ENCODE data around the gene MCM6. TPM values are rescaled to one million over a fixed set of nuclear protein-coding genes. Genes with fewer than 3 reads are reported as not detected.

The MCM6 gene
- total and polyA plus RNA-seq, 2 donors from 2014 or later, result 10.1 to 11.9 TPM

GRCh38 chr2:135863233-135863632 is 13.0 kb downstream of the MCM6 start:
- FAIRE-seq (no peak), DNase-seq (no peak)
- intact Hi-C loops (cut with DNase I), result no loop called here
- Histone ChIP-seq H3K36me3 (ENCODE audit: control insufficient read depth in 2 of 3, insufficient read depth in 3 of 3, low read length in 3 of 3) (peaks cover 6 to 12% (median 7%) of the 10 kb centered on the region in 3 donors), H3K4me1 (ENCODE audit: control insufficient read depth in 2 of 3, insufficient read depth in 2 of 3, low read depth in 1 of 3, low read length in 3 of 3) (no peaks in the 10 kb centered on the region), H3K9me3 (ENCODE audit: control insufficient read depth in 2 of 3, insufficient read depth in 1 of 3, low read length in 3 of 3) (no peaks in the 10 kb centered on the region), H3K4me3 (ENCODE audit: low read length in 3 of 3) (no peak overlapping the region), H3K9ac (ENCODE audit: low read length in 3 of 3) (no peak overlapping the region), H3K27ac (ENCODE audit: low read depth in 2 of 2, low read length in 2 of 2) (no peak overlapping the region), H3K27me3 (ENCODE audit: control insufficient read depth, insufficient read depth, low read length) (no peaks in the 10 kb centered on the region)
- TF ChIP-seq CTCF (IDR thresholded peaks at IDR 0.05; ENCODE audit: borderline replicate concordance, extremely low read depth, insufficient read depth), result no peak

GRCh38 chr2:135862718-135863117 is 13.5 kb downstream of the MCM6 start:
- DNase-seq, result no peak
- Histone ChIP-seq H3K9me3 (ENCODE audit: control insufficient read depth in 2 of 3, insufficient read depth in 1 of 3, low read length in 3 of 3) (no peaks in the 10 kb centered on the region), H3K36me3 (ENCODE audit: control insufficient read depth in 2 of 3, insufficient read depth in 3 of 3, low read length in 3 of 3) (peaks cover 6 to 12% (median 9%) of the 10 kb centered on the region in 3 donors), H3K9ac (ENCODE audit: low read length in 3 of 3) (no peak overlapping the region), H3K27ac (ENCODE audit: low read depth in 2 of 2, low read length in 2 of 2) (no peak overlapping the region), H3K4me3 (ENCODE audit: low read length in 3 of 3) (no peak overlapping the region), H3K4me1 (ENCODE audit: control insufficient read depth in 2 of 3, insufficient read depth in 2 of 3, low read depth in 1 of 3, low read length in 3 of 3) (no peaks in the 10 kb centered on the region), H3K27me3 (ENCODE audit: control insufficient read depth, insufficient read depth, low read length) (no peaks in the 10 kb centered on the region)
- TF ChIP-seq CTCF (IDR thresholded peaks at IDR 0.05; ENCODE audit: borderline replicate concordance, extremely low read depth, insufficient read depth), result no peak
- intact Hi-C loops (cut with DNase I), result no loop called here
- FAIRE-seq, result no peak

GRCh38 chr2:135853401-135853800 is 22.8 kb downstream of the MCM6 start:
- H3K36me3 ChIP-seq (ENCODE audit: control insufficient read depth in 2 of 3, insufficient read depth in 3 of 3, low read length in 3 of 3), result peaks cover 0 to 8% (median 7%) of the 10 kb centered on the region in 3 donors
- FAIRE-seq, result no peak

More at GRCh38 chr2:135853401-135853800, 22.8 kb downstream of the MCM6 start:
- no peak overlapping the region for H3K4me3 ChIP-seq (ENCODE audit: low read length in 3 of 3)
- no peak for DNase-seq
- no peaks in the 10 kb centered on the region for H3K27me3 ChIP-seq (ENCODE audit: control insufficient read depth, insufficient read depth, low read length)
- no peaks in the 10 kb centered on the region for H3K4me1 ChIP-seq (ENCODE audit: control insufficient read depth in 2 of 3, insufficient read depth in 2 of 3, low read depth in 1 of 3, low read length in 3 of 3)
- H3K9me3 ChIP-seq (ENCODE audit: control insufficient read depth in 2 of 3, insufficient read depth in 1 of 3, low read length in 3 of 3), result no peaks in the 10 kb centered on the region
- no peak overlapping the region for H3K9ac ChIP-seq (ENCODE audit: low read length in 3 of 3)
- intact Hi-C loops (cut with DNase I), result no loop called here
- H3K27ac ChIP-seq (ENCODE audit: low read depth in 2 of 2, low read length in 2 of 2), result no peak overlapping the region
- no peak for TF ChIP-seq CTCF (IDR thresholded peaks at IDR 0.05; ENCODE audit: borderline replicate concordance, extremely low read depth, insufficient read depth)
